EH (cell line): ENCODE results near the gene CPN2.
A peak's percentile ranks its signal among the peaks of the same experiment; 100 is the strongest.

Source experiments
- DNase-seq: peaks from one replicate; pipeline ENCODE4 v3.0.0-alpha.2; 2015; ENCODE audit warnings: low read depth

The CPN2 gene

DNA sequence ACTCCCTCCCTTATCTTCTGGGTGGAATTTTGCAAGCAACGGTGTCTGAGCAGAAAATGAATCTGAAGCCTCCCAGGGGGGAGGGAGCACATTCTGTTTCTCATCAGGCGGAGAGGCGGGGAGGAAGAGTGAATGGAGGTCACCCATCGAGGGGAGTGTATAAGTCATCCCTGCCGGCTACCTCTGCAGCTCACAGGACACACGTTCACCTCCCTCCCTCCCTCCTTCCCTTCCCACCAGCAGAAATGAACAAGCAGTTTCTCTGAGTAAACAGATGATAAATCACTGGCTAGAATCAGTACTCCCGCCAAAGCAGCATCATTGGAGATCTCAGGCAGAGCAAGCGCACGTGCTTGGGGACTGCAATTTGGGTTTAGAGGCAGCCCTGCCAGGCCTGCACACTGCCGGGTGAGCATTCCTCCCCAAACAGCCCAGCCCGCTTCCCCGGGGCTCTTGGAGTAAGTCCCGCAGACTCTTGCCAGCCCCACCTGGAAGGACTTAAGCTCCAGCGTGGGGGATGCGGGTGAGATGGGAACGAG is 38.3 kb downstream of the CPN2 start:
- DNase-seq, result peak; percentile 44

DNA sequence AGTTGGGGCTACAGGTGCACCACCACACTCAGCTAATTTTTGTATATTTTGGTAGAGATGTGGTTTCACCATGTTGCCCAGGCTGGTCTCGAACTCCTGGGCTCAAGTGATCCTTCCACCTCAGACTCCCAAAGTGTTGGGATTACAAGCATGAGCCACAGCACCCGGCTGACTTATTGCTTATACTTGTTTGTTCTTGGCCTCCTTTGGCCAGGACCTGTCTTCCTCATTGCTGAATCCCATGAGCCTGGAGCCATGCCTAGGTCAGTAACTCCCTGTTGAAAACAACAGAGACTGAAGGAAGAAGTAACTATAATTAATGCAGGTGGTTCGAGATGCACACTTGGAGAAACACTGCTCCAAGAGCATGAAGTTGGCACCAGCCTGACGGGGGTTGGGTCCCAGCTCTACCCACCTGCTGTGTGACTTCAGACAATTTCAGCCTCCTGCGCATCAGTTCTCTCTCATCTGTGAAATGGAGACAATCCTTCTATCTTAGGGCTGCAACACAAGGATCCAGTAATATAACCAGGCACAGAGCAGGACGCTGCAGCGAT is 38.9 kb downstream of the CPN2 start:
- no peak for DNase-seq

DNA sequence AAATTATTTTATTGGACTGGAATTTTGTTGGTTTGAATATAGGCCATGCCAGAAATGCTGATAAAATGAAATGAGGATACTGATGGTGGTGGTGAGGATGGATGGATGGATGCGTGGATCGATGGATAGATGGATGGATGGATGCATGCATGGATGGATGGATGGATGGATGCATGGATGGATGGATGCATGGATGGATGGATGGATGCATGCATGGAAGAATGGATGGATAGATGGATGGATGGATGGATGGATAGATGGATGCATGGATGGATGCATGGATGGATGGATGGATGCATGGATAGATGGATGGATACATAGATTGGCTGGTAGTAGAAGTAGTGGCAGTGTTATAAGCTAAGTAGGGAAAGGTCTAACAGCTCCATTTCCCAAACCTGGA is 40.1 kb downstream of the CPN2 start:
- no peak for DNase-seq

DNA sequence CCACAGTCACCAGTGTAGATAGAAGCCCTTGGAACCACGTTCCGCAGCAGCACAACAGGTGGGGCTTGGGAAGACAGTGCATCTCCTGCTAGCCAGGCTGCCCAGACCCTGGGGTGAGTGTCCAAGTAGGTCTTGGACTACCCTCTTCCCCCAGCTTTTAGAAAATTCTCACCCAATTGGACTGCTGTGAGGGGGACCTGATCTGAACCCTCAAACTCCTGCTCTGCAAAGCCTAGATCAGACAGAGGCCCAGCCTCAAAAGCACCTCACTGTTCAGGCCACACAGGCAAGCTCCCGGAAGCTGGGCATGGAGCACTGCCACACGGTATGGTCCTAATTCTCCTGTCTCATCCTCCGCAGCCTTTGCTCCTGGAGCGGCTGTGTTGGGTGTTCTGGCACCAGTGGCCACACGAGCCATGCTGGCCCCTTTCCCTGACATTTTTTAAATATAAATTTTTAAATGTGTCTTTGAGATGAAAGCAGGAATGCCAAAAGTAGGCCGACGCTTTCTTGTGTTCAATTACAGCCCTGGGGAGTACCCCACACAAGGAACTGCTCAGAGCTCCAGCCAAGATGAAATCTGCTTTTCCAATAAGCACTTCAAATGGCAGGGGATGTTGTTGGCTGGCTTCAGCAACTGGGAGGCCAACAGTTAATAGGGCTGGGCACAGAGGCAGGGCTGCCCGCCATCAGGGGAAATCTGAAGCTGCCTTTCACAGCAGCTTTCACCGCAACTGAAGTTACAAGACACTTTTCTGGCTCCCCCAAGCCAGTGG is 40.9 kb downstream of the CPN2 start:
- no peak for DNase-seq

DNA sequence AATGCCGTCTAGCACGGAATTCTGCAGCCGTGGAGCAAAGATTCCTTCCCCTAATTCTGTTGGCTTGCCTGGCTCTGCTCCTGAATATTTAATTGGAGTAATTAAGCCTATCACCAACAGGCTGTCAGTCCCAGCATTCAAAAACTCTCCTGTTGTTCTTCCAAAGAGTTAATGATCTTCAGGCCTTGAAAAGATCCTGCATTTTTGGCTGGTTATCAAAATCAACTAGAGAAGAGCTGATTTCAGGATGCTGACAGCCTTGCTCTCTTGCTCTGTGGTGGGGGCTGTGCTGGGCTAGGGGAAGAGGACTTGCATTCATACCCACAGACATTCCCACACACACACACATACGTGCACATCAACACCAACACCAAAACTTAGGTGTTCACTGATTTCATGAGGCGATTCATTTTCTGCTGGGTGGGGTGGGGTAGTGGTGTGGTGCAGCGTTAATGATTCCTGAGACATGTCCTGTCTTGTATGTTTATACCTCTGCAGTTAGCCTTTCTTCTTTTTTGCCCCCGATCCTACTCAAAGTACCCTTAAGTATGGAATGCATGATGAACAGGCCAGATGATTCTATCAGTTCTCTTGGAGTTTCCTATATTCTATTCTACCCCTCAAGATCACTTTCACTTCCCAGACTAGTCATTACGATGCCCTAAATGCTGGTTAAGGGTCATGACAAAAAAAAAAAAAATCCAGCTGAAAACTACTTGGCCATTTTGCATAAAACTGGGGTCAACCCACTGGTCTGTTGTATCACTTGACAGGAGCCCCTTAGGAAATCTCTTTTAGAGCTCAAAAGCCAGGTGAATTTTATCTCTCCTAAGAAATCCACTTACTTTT is 42.3 kb downstream of the CPN2 start:
- no peak for DNase-seq

DNA sequence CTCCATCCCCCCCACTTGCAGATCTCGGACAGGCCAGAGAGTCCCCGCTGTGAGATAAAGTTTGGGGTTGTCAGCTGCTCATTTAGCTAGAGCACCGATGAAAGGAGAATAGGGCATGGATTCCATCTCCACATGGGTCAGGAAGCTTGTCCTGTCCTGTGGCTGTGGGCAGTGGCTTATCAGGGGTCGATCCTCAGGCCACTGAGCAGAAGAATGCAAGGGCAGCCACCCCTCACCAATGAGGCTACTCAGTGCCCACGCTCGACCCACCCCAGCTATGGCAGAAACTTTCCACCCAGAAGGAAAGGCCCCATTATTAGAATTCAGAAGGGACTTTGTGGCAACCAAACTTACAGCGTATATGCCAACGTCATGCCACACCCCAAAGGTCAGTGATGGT is 43.3 kb downstream of the CPN2 start:
- DNase-seq, result no peak

DNA sequence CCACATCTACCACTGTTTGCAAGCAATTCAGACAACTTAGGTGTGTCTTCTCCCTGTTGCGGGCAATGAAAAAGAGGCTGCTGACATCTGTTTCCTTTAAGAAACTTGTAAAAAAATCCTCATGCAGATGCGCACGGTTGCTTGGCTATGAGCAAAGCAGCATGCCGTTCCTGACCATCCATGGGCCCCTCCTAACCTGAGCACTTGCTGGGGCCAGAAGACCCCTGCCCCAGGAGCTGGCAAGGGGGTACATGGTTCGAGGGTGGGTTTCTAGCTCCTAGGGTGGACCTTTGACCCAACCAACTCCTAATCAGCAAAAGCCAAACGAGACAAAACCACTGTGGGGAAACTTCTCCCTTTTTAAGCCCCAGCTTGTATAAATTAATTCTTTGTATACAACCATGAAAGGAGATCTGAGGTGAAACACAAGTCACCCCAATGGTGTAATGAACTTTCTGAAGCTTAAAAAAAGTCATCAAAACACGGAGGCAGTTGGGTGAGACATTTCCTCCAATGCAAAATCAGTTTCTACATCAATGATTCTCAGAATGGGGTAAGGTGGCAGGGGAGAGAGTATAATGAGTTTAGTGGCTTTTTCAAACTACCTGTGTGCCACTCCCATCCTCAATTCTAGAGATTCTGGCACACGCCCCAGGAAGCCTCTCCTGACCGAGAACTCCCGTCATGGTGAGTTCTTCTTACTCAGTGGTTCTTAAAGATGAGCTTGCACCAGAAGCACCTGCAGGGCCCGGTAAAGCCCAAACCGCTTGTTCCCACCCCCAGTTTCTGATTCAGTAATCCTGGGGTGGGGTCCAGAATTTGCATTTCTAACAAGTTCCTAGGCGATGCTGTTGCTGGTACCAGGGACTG is 44.1 kb downstream of the CPN2 start:
- DNase-seq, result no peak

DNA sequence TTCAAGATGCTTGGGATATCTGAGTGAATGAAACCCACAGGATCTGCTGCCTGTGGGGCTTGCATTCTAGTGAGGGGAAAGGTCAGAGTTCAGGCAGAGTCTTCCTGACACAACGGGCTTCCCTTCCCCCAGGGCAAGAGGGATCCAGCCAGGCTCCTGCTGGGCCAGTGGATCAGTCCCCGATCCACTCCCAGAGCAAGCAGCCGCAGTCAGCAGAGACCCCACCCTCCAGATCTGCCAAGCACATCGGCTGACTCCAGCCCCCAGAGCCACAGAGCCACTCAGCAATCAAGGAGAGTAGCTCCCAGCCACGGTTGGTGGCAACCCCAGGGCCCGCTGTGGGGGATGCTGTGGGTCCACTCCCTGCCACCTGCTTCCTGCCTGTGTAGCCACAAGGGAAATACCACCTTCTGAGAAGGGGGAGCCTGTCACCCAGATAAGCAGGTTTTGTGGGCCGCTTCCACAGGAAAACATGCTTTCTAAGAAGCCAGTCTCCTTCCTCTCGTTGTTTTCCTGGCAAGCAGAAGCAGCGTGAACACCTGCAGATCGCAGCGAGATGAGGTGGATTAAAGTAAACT is 44.9 kb downstream of the CPN2 start:
- DNase-seq, result no peak

DNA sequence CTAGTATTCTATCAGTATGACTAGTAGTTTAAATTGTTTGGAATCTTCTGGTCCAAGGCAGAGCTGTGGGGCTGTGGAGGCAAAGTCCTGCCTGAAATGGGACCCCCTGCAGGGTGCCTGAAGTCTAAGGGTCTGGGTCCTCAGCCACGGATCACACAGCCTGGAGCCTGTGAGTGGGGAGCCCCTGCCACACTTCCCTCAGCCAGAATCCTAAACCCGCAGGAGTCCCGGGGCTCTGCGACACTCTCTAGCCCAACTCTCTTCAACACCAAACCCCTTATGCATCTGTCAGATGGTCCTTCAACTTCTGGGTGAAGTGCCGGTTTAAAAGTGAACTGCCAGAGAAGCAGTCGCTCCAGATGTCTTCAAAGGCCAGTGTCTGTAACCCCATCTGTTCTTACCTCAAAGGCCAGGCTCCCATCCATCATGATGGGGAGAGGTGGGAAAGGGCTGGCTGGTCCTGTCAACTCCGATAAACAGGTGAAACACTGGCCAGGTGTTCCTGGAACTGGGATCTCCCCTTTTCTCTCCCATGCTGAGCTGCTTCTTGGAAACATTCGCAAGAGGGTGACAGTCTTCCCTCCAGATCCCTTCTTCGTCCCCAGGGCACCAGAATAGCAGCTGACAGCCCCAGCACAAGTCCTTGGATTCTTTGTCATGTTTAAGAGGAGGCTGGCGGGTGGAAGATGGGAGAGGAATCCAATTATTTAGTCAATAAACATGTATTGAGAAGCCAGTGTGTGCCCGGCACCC is 45.6 kb downstream of the CPN2 start:
- no peak for DNase-seq

DNA sequence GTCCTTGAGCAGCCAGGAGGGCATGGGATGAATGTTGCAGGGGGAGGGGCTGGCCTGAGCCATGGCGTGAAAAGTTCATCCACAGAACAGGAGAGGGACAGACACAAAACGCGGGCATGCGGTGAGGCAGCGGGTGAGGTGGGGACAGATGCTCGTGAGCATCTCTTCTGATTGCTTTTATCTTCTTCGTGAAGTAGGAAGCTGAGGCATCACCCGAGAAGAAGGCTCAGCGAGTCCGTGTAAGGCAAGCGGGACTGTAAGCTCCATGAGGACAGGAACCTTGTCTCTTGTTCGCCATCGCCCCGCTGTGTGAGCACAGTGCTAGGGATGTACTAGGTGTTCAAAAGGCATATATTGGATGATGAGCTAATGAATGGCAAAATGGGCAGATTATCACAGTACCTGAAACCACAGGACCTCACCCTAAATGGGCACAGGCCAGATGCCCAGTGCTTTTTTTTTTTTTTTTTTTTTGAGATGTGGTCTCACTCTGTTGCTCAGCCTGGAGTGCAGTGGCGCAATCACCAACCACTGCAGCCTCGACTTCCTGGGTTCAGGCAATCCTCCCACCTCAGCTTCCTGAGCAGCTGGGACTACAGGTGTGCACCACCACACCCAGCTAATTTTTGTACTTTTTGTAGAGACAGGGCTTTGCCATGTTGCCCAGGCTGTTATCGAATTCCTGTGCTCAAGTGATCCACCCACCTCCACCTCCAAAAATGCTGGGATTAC is 46.8 kb downstream of the CPN2 start:
- no peak for DNase-seq

DNA sequence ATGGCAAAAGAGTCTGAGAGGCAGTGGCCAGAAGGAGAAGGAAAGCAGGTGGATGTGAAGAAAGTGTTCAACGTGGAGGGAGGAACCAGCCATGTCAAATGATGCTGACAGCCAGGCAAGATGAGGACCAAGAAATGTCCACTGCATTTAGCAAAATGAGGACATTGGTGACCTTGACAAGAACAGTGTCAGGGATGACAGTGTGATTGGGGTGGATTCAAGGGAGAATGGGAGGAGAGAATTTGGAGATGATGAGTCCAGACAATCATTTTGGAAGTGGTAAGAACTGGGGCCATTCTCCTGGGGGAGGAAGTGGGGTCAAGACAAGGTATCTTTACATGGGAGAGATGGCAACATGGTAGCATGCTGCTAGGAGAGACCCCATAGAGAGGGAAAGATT is 47.4 kb downstream of the CPN2 start:
- DNase-seq, result no peak

DNA sequence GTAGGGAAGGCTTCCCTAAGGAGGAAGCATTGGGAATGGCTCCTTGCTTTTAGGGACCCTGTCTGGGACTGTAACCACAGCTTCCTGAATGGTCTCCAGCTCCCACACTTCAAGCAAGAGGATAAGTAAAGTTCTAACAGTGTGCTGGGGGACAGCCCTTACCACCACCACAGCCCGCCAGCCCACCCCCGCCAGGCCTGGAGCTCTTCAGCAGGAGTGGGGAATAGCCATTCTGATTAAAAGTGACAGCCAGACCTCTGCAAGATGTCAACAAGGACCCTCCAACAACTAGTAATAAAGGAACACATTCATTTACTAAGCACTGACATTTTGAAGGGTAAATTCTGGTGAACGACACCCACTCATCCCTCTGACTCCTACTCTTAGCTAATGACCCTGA is 49.4 kb downstream of the CPN2 start:
- DNase-seq, result no peak

DNA sequence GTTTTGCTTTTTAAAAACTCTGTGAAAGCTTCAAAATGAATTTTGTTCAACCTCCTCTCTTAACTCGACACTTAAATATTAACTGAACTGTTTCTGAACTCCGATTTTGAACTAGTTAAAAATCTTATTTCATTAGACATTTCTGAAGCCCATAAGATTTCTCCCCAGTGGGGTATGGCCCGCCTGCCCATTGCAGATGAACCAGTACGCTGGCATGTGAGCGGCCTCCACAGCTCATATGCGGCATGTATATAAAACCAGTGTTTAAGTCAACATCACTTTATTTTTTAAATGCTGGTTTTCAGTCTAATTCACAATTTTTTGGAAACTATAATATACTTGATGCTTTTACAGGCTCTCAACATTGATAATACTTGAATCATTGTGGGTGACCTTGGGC is 50.2 kb downstream of the CPN2 start:
- no peak for DNase-seq

DNA sequence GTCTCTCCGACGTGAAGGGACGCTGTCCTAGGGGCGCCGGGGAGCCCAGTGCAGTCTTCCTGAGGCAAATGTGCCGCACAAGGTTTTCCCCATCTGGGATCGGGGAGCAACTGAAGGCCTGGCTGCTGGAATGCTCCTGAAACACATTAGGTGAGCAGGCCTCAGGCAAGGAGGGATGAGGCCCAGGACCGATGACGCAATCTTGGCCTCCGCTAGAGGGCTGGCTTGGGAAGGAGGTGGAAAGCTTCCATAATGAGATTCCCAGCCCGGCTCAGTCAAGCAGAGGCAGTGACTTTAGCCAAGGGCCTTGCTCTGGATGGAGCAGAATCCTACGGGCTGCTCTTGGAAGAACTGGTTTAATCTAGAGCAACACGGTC is 50.8 kb downstream of the CPN2 start:
- peak; percentile 38 for DNase-seq

DNA sequence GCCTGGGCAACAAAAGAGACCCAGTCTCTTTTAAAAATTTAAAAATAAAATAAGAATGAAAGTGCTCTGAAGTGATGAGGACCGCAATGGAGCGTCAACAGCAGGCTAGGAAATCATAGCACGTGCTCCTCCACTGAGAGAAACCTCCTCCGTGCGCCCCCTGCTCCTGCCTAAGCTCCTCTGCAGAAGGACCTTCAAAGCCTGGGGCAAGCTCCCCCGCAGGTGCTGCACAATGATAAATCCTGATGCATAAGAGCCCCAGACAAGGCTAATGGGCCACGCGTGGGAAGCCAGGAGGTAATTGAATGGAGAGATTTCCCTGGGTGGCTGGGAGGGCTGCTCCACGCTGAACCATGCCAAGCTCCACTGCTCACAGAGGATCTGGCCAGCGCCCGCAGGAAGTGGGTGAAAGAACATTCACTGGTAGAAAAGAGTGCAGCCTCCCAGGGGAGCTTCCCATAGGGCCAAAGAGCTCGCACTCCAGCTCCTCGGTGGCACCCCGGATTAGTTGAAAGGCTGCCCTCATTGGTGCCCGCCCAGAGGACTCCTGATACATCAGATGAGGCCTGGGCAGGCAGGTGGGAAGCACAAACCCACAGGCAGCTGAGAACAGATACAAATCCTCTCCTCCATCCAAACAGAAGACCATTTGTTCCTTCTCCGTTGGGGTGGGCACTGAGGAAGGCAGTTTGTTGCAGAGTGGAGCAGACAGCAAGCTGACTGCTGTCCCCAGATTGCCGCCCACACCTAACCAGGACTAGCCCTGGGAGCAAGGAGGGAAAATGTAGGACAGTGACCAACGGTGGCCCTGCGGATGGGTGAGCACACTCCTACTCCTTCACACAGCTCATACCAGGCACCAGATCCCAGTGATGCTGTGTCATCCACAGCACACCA is 52.5 kb downstream of the CPN2 start:
- no peak for DNase-seq

DNA sequence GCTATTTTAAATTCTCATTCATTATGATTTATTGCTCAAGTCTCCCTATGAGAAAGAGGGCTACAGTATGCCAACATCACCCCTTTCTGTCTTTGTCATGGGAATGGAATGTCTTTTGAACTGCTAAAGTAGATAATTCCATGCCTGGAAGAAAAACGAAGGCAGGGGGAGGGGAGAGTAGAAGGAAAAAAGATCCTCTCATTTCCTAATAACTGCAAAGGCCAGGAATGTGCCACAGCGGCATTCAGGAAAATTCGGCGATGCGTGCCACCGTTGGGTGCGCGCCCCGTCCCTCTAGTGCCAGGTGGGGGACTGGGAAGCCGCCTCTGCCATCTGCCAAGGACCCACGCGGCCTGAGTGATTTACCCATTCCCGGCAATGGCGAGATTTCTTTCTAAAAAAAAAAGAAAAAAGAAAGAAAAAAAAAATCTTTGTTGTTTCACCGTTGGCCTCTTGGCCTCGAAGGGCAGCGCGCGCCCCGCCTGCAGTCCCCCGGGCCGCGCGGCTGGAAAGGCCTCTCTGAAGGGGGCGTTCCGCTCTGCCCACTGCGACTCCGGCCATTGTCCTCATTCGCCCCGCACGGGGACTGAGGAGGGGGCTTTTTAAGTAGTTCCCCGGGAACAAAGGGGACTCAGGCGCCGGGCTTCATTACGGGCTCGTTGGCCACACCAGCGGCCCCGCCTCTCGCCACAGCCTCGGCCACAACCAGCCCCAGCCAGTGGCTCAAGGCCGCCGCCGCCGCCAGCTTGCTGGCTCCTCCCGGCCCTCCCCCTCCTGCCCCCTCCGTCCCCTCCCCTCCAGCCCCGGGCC is 54.5 kb downstream of the CPN2 start:
- DNase-seq, result peak; percentile 74

DNA sequence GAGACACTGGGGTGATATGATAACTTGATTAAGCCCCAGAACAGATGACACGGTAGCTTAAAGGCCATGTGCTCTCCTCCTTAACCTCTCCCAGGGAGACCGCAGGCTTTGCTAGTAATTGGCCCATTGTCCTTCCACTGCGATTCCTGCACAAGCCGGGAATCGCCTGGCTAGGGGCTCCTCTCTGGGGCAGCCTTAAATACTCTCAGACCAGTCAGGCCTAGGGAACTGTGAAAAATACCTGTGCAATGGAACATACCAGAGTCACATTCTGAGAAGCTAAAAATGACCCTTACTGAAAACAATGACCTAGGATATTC is 56.3 kb downstream of the CPN2 start:
- no peak for DNase-seq

DNA sequence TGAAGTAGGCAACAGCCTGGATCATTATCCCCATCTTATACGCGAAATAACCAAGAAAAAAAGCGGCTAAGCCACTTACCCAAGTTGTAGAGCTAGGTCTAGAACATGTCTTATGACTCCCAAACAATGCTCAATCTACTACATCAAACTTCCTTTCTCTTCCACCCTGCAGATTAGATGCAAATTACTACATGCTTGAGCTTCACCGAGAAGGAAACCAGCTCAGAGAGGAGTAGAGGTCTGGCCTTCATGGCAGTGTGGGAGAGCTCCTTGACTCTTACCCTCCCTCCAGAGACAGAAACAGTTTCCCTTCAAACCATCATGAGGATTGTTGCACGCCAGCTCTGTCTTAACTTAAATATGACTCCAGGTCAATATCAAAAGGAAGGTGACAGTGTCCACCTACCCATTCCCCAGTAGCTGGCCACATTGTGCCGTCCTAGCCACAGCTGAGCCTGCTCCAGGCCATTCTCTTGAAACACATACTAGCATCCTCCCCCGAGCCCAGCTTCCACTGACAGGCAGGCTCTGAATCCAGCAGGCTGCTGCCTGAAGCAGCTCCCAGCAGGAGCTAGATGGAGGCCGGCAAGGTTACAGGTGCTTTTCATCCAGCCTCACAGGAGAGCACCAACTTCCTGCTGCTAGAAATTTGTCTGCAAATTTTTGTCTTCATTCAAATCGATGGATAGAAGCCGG is 56.8 kb downstream of the CPN2 start:
- DNase-seq, result no peak
